Fibroblast of lung (primary cell): ENCODE data around the gene BLOC1S6. TPM values are rescaled to one million over a fixed set of nuclear protein-coding genes. Genes with fewer than 3 reads are reported as not detected.
A peak's percentile ranks its signal among the peaks of the same experiment; 100 is the strongest.

Experiments
- DNase-seq, 2 donors: peaks; one replicate each; pipeline versions ENCODE4 v3.0.0 to v3.0.0-alpha.2; 2010; ENCODE audit warnings: low read depth in 2 of 2
- H2AFZ ChIP-seq: 2 replicates; pipeline ENCODE4 v1.5.1; 2012; ENCODE audit warnings: low read length, control low read depth, inconsistent platforms
- H3K27ac ChIP-seq: 2 replicates; pipeline ENCODE4 v1.5.1; 2011; ENCODE audit warnings: low read length, control low read depth; ENCODE audit not compliant: insufficient read depth
- H3K27me3 ChIP-seq: 2 replicates; pipeline ENCODE4 v1.5.1; 2011; ENCODE audit warnings: mild to moderate bottlenecking, low read length; ENCODE audit not compliant: control insufficient read depth, insufficient read depth
- H3K36me3 ChIP-seq: 2 replicates; pipeline ENCODE4 v1.5.1; 2011; ENCODE audit warnings: low read length; ENCODE audit not compliant: control insufficient read depth, insufficient read depth
- H3K4me1 ChIP-seq: 2 replicates; pipeline ENCODE4 v1.5.1; 2011; ENCODE audit warnings: low read length; ENCODE audit not compliant: control insufficient read depth, insufficient read depth; ENCODE audit errors: extremely low read depth
- H3K4me2 ChIP-seq: 2 replicates; pipeline ENCODE4 v1.5.1; 2011; ENCODE audit warnings: low read length, control low read depth; ENCODE audit not compliant: insufficient read depth; ENCODE audit errors: extremely low read depth
- H3K4me3 ChIP-seq, 4 experiments: fragments of 200-600 bp in 1 of 4; sonication (generic) in 1 of 4; replicated peaks in 1 of 4; 2 replicates each; pipeline ENCODE4 v1.5.1; 2011 to 2016; ENCODE audit warnings: low read length in 4 of 4, low read depth in 3 of 4, mild to moderate bottlenecking in 3 of 4, control low read depth in 2 of 4, inconsistent platforms in 1 of 4, mixed read lengths in 1 of 4; ENCODE audit not compliant: insufficient read depth in 1 of 4; ENCODE audit errors: control extremely low read depth in 1 of 4
- H3K79me2 ChIP-seq: 2 replicates; pipeline ENCODE4 v1.5.1; 2012; ENCODE audit warnings: mild to moderate bottlenecking, low read length, inconsistent platforms; ENCODE audit not compliant: control insufficient read depth, insufficient read depth
- H3K9ac ChIP-seq: 2 replicates; pipeline ENCODE4 v1.5.1; 2011; ENCODE audit warnings: mild to moderate bottlenecking, low read length, control low read depth; ENCODE audit not compliant: insufficient read depth
- H3K9me3 ChIP-seq: 2 replicates; pipeline ENCODE4 v1.5.1; 2012; ENCODE audit warnings: low read depth, low read length; ENCODE audit not compliant: control insufficient read depth, insufficient read depth
- H4K20me1 ChIP-seq: 2 replicates; pipeline ENCODE4 v1.5.1; 2011; ENCODE audit warnings: low read length; ENCODE audit not compliant: control insufficient read depth, insufficient read depth; ENCODE audit errors: extremely low read depth
- CTCF ChIP-seq, 2 donors: IDR thresholded peaks in 1 of 2; conservative IDR thresholded peaks in 1 of 2; 1 replicate in 1 of 2; 2 replicates in 1 of 2; pipeline ENCODE4 v1.5.1; 2011 to 2012; ENCODE audit warnings: low read length in 2 of 2, control low read depth in 1 of 2, inconsistent platforms in 1 of 2, low read depth in 1 of 2, mild to moderate bottlenecking in 1 of 2
- EZH2 ChIP-seq: IDR thresholded peaks from 2 replicates; pipeline ENCODE4 v1.5.1; 2012; ENCODE audit warnings: low read length, control low read depth, mild to moderate bottlenecking; ENCODE audit errors: missing control alignments
- polyA plus RNA-seq, 2 donors: library from polyadenylated mRNA; depleted of rRNA in 1 of 2; stranded (reverse) in 1 of 2; unstranded in 1 of 2; fragments of >200 nt; gene quantifications; 2 replicates each; pipeline ENCODE4 v1.2.1, GENCODE V29; 2011 to 2012; ENCODE audit warnings: missing spikeins in 1 of 2
- total RNA-seq: library from RNA; depleted of rRNA; stranded (reverse); fragments of >200 nt; gene quantifications from 2 replicates; pipeline ENCODE4 v1.2.1, GENCODE V29; 2014

BLOC1S6 gene
- total and polyA plus RNA-seq, 2 donors (not counting 1 experiment from before 2014, with no cell fraction given), result 38.3 to 84.6 TPM

GRCh38 chr15:45641999-45642932 lies 55.1 kb downstream of the BLOC1S6 start:
- Histone ChIP-seq H4K20me1 (no peaks in the 10 kb centered on the region), H3K27ac (peak overlapping the region; percentile 85), H3K9me3 (no peaks in the 10 kb centered on the region), H3K36me3 (no peaks in the 10 kb centered on the region), H3K4me3 (peak overlapping the region in 2 of 4 experiments; percentile 2 to 13), H3K4me1 (peaks cover 45% of the 10 kb centered on the region), H3K4me2 (peak overlapping the region; percentile 83), H2AFZ (no peak overlapping the region), H3K79me2 (peaks cover 7% of the 10 kb centered on the region), H3K9ac (no peak overlapping the region), H3K27me3 (no peaks in the 10 kb centered on the region)
- TF ChIP-seq CTCF (conservative IDR thresholded peaks at IDR 0.05 in 1 of 2, IDR thresholded peaks at IDR 0.05 in 1 of 2; ENCODE audit: low read depth in 1 of 2, low read length in 2 of 2) (no peak), EZH2 (no peak)
- DNase-seq, result peak; percentile 89

- Histone ChIP-seq H3K4me1 (peaks cover 35% of the 10 kb centered on the region), H2AFZ (no peak overlapping the region), H4K20me1 (no peaks in the 10 kb centered on the region), H3K4me3 (no peak overlapping the region), H3K79me2 (peaks cover 3% of the 10 kb centered on the region), H3K36me3 (no peaks in the 10 kb centered on the region), H3K9me3 (no peaks in the 10 kb centered on the region), H3K27ac (no peak overlapping the region), H3K4me2 (no peak overlapping the region), H3K27me3 (no peaks in the 10 kb centered on the region), H3K9ac (no peak overlapping the region)
- TF ChIP-seq CTCF (conservative IDR thresholded peaks at IDR 0.05 in 1 of 2, IDR thresholded peaks at IDR 0.05 in 1 of 2; ENCODE audit: low read depth in 1 of 2, low read length in 2 of 2), result no peak
- DNase-seq, result no peak
Observed at GRCh38 chr15:45644437-45644836, 57.3 kb downstream of the BLOC1S6 start.

- H4K20me1 ChIP-seq, result no peaks in the 10 kb centered on the region
- H3K27ac ChIP-seq, result peak overlapping the region; percentile 76
- peak; percentile 58 to 74 for DNase-seq
- H3K4me2 ChIP-seq, result peak overlapping the region; percentile 72
- peak overlapping the region in 1 of 4 experiments; percentile 9 for H3K4me3 ChIP-seq
- no peaks in the 10 kb centered on the region for H3K79me2 ChIP-seq
- H3K9ac ChIP-seq, result no peak overlapping the region
- TF ChIP-seq CTCF (conservative IDR thresholded peaks at IDR 0.05 in 1 of 2, IDR thresholded peaks at IDR 0.05 in 1 of 2; ENCODE audit: low read depth in 1 of 2, low read length in 2 of 2) (no peak), EZH2 (no peak)
- no peaks in the 10 kb centered on the region for H3K36me3 ChIP-seq
- no peak overlapping the region for H2AFZ ChIP-seq
- peaks cover 29% of the 10 kb centered on the region for H3K4me1 ChIP-seq
- no peaks in the 10 kb centered on the region for H3K27me3 ChIP-seq
- H3K9me3 ChIP-seq, result no peaks in the 10 kb centered on the region
Observed at GRCh38 chr15:45645026-45645980, 58.1 kb downstream of the BLOC1S6 start.
